T-cell (primary cell): ENCODE results near the gene RRP8. TPM values are rescaled to one million over a fixed set of nuclear protein-coding genes. Genes with fewer than 3 reads are reported as not detected.

Experiments used
- ATAC-seq, 4 experiments: fragments of 200-7000 bp in 3 of 4; fragments of 150-1000 bp in 1 of 4; cut with Tn5 transposase; replicated peaks in 1 of 4; 1 replicate in 3 of 4; 2 replicates in 1 of 4; pipeline ENCODE4 v1.10.0; 2021; ENCODE audit warnings: moderate library complexity in 3 of 4, mild to moderate bottlenecking in 2 of 4, moderate number of reproducible peaks in 1 of 4
- CTCF ChIA-PET, 2 donors: fragments of 300-600 bp; sonication (Branson Sonifier 250); formaldehyde crosslinking; loops; one replicate each; lab custom pipeline; 2022; ENCODE audit warnings: antibody characterized with exemption in 2 of 2; lab: Charles Lee
- POLR2A ChIA-PET, 2 donors: fragments of 300-600 bp; sonication (Branson Sonifier 250); formaldehyde crosslinking; loops; one replicate each; lab custom pipeline; 2022; ENCODE audit warnings: antibody characterized with exemption in 2 of 2; lab: Charles Lee
- DNase-seq, 35 experiments: peaks; one replicate each; pipeline versions ENCODE4 v3.0.0 to v3.0.0-alpha.2; 2013 to 2023
- H3K27ac ChIP-seq: one replicate; pipeline ENCODE4 v1.5.1; 2013; ENCODE audit warnings: low read length
- H3K27me3 ChIP-seq, 2 experiments: replicated peaks in 1 of 2; 1 replicate in 1 of 2; 2 replicates in 1 of 2; pipeline versions ENCODE4 v1.6.1 to v1.7.0; 2013; ENCODE audit warnings: low read length in 1 of 2, mixed read lengths in 1 of 2; ENCODE audit not compliant: control insufficient read depth in 2 of 2, insufficient read depth in 2 of 2; ENCODE audit errors: extremely low read depth in 1 of 2
- H3K36me3 ChIP-seq, 2 donors: 1 replicate in 1 of 2; 2 replicates in 1 of 2; pipeline versions ENCODE4 v1.6.1 to v1.7.0; 2013; ENCODE audit warnings: low read length in 1 of 2; ENCODE audit not compliant: control insufficient read depth in 2 of 2, insufficient read depth in 1 of 2; ENCODE audit errors: extremely low read depth in 1 of 2
- H3K4me1 ChIP-seq, 2 experiments: 1 replicate in 1 of 2; 2 replicates in 1 of 2; pipeline versions ENCODE4 v1.6.1 to v1.7.0; 2013; ENCODE audit warnings: low read length in 2 of 2, mixed read lengths in 1 of 2; ENCODE audit not compliant: insufficient read depth in 2 of 2, control insufficient read depth in 1 of 2; ENCODE audit errors: extremely low read depth in 1 of 2
- H3K4me3 ChIP-seq, 2 donors: 1 replicate in 1 of 2; 2 replicates in 1 of 2; pipeline versions ENCODE4 v1.5.1 to v1.7.0; 2013; ENCODE audit warnings: mild to moderate bottlenecking in 2 of 2, low read length in 1 of 2, moderate library complexity in 1 of 2; ENCODE audit not compliant: control insufficient read depth in 1 of 2; ENCODE audit errors: extremely low read depth in 1 of 2
- H3K9me3 ChIP-seq: 2 replicates; pipeline ENCODE4 v1.7.0; 2013
- H3K27ac Mint-ChIP-seq, 2 donors: one replicate each; pipeline ENCODE4 v1.8.0; 2020 to 2021; ENCODE audit warnings: mild to moderate bottlenecking in 2 of 2, mixed read lengths in 2 of 2
- H3K27me3 Mint-ChIP-seq, 2 donors: one replicate each; pipeline ENCODE4 v1.8.0; 2021 to 2022; ENCODE audit warnings: mixed read lengths in 2 of 2
- H3K36me3 Mint-ChIP-seq: one replicate; pipeline ENCODE4 v1.8.0; 2021; ENCODE audit warnings: mixed read lengths
- H3K4me1 Mint-ChIP-seq, 3 donors: one replicate each; pipeline ENCODE4 v1.8.0; 2020 to 2022; ENCODE audit warnings: mixed read lengths in 3 of 3, mild to moderate bottlenecking in 1 of 3
- H3K4me3 Mint-ChIP-seq, 3 donors: one replicate each; pipeline ENCODE4 v1.8.0; 2020 to 2022; ENCODE audit warnings: mild to moderate bottlenecking in 3 of 3, mixed read lengths in 3 of 3, moderate library complexity in 3 of 3
- H3K9me3 Mint-ChIP-seq, 3 donors: one replicate each; pipeline ENCODE4 v1.8.0; 2020 to 2022; ENCODE audit warnings: mixed read lengths in 3 of 3
- WGBS: methylation state at CpG from one replicate; pipeline ENCODE4 v1.1.5; 2013; ENCODE audit warnings: missing lambda C conversion rate; ENCODE audit not compliant: insufficient coverage; 5-methylcytosine and 5-hydroxymethylcytosine counted together
- total RNA-seq, 35 experiments: library from RNA in 6 of 35; stranded (reverse) in 6 of 35; fragments of 120-200 nt in 1 of 35; gene quantifications; one replicate each; pipeline versions ENCODE4 v1.2.1 to v1.2.4 and lab custom pipeline; 2013 to 2026

RRP8 gene
- total RNA-seq, 5 donors from 2014 or later (not counting 1 experiment from before 2014, with no cell fraction given) = 24.5 to 35.5 (median 32.2) TPM

GRCh38 chr11:6640036-6640984 is 36.9 kb upstream of the RRP8 start:
- Histone ChIP-seq H3K27me3 (peaks cover 0 to 16% of the 10 kb centered on the region in 2 experiments), H3K36me3 (peaks cover 2 to 4% of the 10 kb centered on the region in 2 donors), H3K4me1 (peaks cover 2 to 17% of the 10 kb centered on the region in 2 experiments), H3K9me3 (no peaks in the 10 kb centered on the region), H3K4me3 (no peak overlapping the region), H3K27ac (no peak overlapping the region)
- Mint-ChIP-seq H3K36me3 (peaks cover 3% of the 10 kb centered on the region), H3K9me3 (no peaks in the 10 kb centered on the region), H3K4me3 (no peak overlapping the region), H3K27ac (no peak overlapping the region), H3K4me1 (peaks cover 0 to 6% (median 0%) of the 10 kb centered on the region in 3 donors), H3K27me3 (no peaks in the 10 kb centered on the region)
- ATAC-seq (no peak), DNase-seq (no peak)
- CTCF ChIA-PET = interaction anchor here in 1 of 2 donors (0.6 kb wide), 1 partner anchor 144 kb away, joined by 3 read pairs; no protein-coding TSS in a partner anchor
- WGBS = 97% methylated on average over 30 of the region's 36 CpGs
- POLR2A ChIA-PET = interaction anchor here in 1 of 2 donors (1.0 kb wide), 1 partner anchor 21 kb away, joined by 4 read pairs; the partner anchor contains the start of gene TPP1

DNA sequence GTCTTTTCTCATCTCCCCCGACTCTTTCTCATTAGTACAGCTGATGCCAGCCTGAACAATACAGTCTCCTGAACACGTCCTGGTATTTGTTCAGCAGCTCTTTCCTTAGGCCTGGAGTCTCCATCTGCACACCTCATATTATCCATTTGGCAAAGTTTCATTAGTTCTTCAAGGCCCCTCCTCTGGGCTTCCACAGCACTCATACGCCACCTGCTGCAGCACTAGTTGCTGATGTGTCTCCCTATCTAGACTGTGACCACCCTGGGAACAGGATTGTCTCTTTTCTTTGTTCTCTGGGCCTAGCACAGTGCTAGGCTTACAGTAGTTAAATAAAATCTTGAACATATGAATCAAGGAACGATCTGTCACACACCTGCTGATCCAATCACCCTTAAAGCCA is 35.0 kb upstream of the RRP8 start:
- H3K27ac Mint-ChIP-seq = no peak overlapping the region
- Histone ChIP-seq H3K4me3 (no peak overlapping the region), H3K4me1 (peaks cover 2 to 5% of the 10 kb centered on the region in 2 experiments), H3K9me3 (no peaks in the 10 kb centered on the region), H3K36me3 (peaks cover 2 to 4% of the 10 kb centered on the region in 2 donors), H3K27ac (no peak overlapping the region), H3K27me3 (peaks cover 0 to 16% of the 10 kb centered on the region in 2 experiments)
- no peak for ATAC-seq
- WGBS = 100% methylated on average over 2 of the region's 4 CpGs
- no peak for DNase-seq
- peaks cover 3% of the 10 kb centered on the region for H3K36me3 Mint-ChIP-seq
- CTCF ChIA-PET = interaction anchor here (0.7 to 0.9 kb wide), 3 partner anchors 29 to 897 kb away, joined by 3 to 4 read pairs (median 4); no protein-coding TSS in a partner anchor
- POLR2A ChIA-PET = no interaction called here
- H3K4me3 Mint-ChIP-seq = no peak overlapping the region
- H3K27me3 Mint-ChIP-seq = no peaks in the 10 kb centered on the region
- peaks cover 0 to 6% (median 0%) of the 10 kb centered on the region in 3 donors for H3K4me1 Mint-ChIP-seq
- no peaks in the 10 kb centered on the region for H3K9me3 Mint-ChIP-seq

- ATAC-seq (no peak), DNase-seq (no peak)
- Histone ChIP-seq H3K27me3 (peaks cover 0 to 16% of the 10 kb centered on the region in 2 experiments), H3K36me3 (peaks cover 2 to 4% of the 10 kb centered on the region in 2 donors), H3K9me3 (no peaks in the 10 kb centered on the region), H3K4me1 (peaks cover 0 to 2% of the 10 kb centered on the region in 2 experiments), H3K27ac (no peak overlapping the region), H3K4me3 (no peak overlapping the region)
- H3K27me3 Mint-ChIP-seq = no peaks in the 10 kb centered on the region
- ChIA-PET POLR2A (no interaction called here), CTCF (no interaction called here)
- H3K4me1 Mint-ChIP-seq = peaks cover 0 to 6% (median 0%) of the 10 kb centered on the region in 3 donors
- H3K36me3 Mint-ChIP-seq = peaks cover 3% of the 10 kb centered on the region
- no peak overlapping the region for H3K27ac Mint-ChIP-seq
- H3K9me3 Mint-ChIP-seq = no peaks in the 10 kb centered on the region
- H3K4me3 Mint-ChIP-seq = no peak overlapping the region
- WGBS = no CpG with 5 or more reads among the region's 3 CpGs
These were observed 34.5 kb upstream of the RRP8 start for GRCh38 chr11:6637871-6638270.

- POLR2A ChIA-PET = no interaction called here
- WGBS = 87% methylated on average over 3 of the region's 3 CpGs
- peaks cover 4% of the 10 kb centered on the region for H3K36me3 Mint-ChIP-seq
These were observed 33.1 kb upstream of the RRP8 start for GRCh38 chr11:6636480-6636879.

GRCh38 chr11:6635082-6635932 is 31.9 kb upstream of the RRP8 start:
- no peaks in the 10 kb centered on the region for H3K4me1 ChIP-seq
- no peaks in the 10 kb centered on the region for H3K27me3 Mint-ChIP-seq
- peaks cover 9% of the 10 kb centered on the region for H3K36me3 Mint-ChIP-seq
- ChIA-PET CTCF (no interaction called here), POLR2A (interaction anchor here in 1 of 2 donors (0.7 kb wide), 1 partner anchor 28 kb away, joined by 3 read pairs; no protein-coding TSS in a partner anchor)
- H3K9me3 Mint-ChIP-seq = no peaks in the 10 kb centered on the region
- H3K4me3 Mint-ChIP-seq = no peak overlapping the region
- 53% methylated on average over 5 of the region's 10 CpGs for WGBS
- H3K36me3 ChIP-seq = peaks cover 1 to 8% of the 10 kb centered on the region in 2 donors
- ATAC-seq = no peak
- no peaks in the 10 kb centered on the region for H3K9me3 ChIP-seq
- no peak for DNase-seq
- peaks cover 0 to 4% of the 10 kb centered on the region in 2 experiments for H3K27me3 ChIP-seq
- H3K4me3 ChIP-seq = no peak overlapping the region
- no peak overlapping the region for H3K27ac Mint-ChIP-seq
- H3K4me1 Mint-ChIP-seq = peaks cover 0 to 6% (median 0%) of the 10 kb centered on the region in 3 donors
- H3K27ac ChIP-seq = no peak overlapping the region

More at GRCh38 chr11:6636480-6636879, 33.1 kb upstream of the RRP8 start:
- Histone ChIP-seq H3K36me3 (peaks cover 4 to 7% of the 10 kb centered on the region in 2 donors), H3K27me3 (peaks cover 0 to 13% of the 10 kb centered on the region in 2 experiments), H3K9me3 (no peaks in the 10 kb centered on the region), H3K27ac (no peak overlapping the region), H3K4me3 (no peak overlapping the region), H3K4me1 (no peaks in the 10 kb centered on the region)
- Mint-ChIP-seq H3K27ac (no peak overlapping the region), H3K4me3 (no peak overlapping the region), H3K4me1 (peaks cover 0 to 6% (median 0%) of the 10 kb centered on the region in 3 donors), H3K27me3 (no peaks in the 10 kb centered on the region), H3K9me3 (no peaks in the 10 kb centered on the region)
- CTCF ChIA-PET = no interaction called here
- no peak for DNase-seq
- ATAC-seq = no peak

GRCh38 chr11:6634534-6634933 is 31.1 kb upstream of the RRP8 start:
- H3K27me3 ChIP-seq = no peaks in the 10 kb centered on the region
- DNase-seq = no peak
- peaks cover 0 to 5% of the 10 kb centered on the region in 2 donors for H3K36me3 ChIP-seq
- ChIA-PET POLR2A (no interaction called here), CTCF (no interaction called here)
- H3K27ac Mint-ChIP-seq = no peak overlapping the region
- peaks cover 9% of the 10 kb centered on the region for H3K36me3 Mint-ChIP-seq
- H3K4me3 ChIP-seq = no peak overlapping the region
- no peak overlapping the region for H3K4me3 Mint-ChIP-seq
- H3K4me1 Mint-ChIP-seq = peaks cover 0 to 4% (median 0%) of the 10 kb centered on the region in 3 donors
- no CpG with 5 or more reads among the region's 1 CpG for WGBS
- no peaks in the 10 kb centered on the region for H3K4me1 ChIP-seq
- no peaks in the 10 kb centered on the region for H3K9me3 Mint-ChIP-seq
- H3K27me3 Mint-ChIP-seq = no peaks in the 10 kb centered on the region
- no peak for ATAC-seq
- H3K9me3 ChIP-seq = no peaks in the 10 kb centered on the region
- no peak overlapping the region for H3K27ac ChIP-seq
